HEK293 (cell line): ENCODE data around the gene ZNF354C.

Experiments used
- BCL11A ChIP-seq: fragments of 450-650 bp; formaldehyde crosslinking; IDR thresholded peaks from 2 replicates; pipeline ENCODE4 v1.5.1; 2016; ENCODE audit warnings: low read depth, missing biosample characterization, missing genetic modification characterization
- CTCF ChIP-seq: fragments of 450-650 bp; formaldehyde crosslinking; IDR thresholded peaks from 2 replicates; pipeline ENCODE4 v1.5.1; 2016; ENCODE audit warnings: missing biosample characterization, missing genetic modification characterization
- GLIS1 ChIP-seq: fragments of 450-650 bp; formaldehyde crosslinking; IDR thresholded peaks from 2 replicates; pipeline ENCODE4 v1.5.1; 2016; ENCODE audit warnings: missing biosample characterization, missing genetic modification characterization
- KLF1 ChIP-seq: fragments of 450-650 bp; formaldehyde crosslinking; IDR thresholded peaks from 2 replicates; pipeline ENCODE4 v1.5.1; 2016; ENCODE audit warnings: missing biosample characterization, missing genetic modification characterization
- MYNN ChIP-seq: fragments of 450-650 bp; formaldehyde crosslinking; IDR thresholded peaks from 2 replicates; pipeline ENCODE4 v1.5.1; 2016; ENCODE audit warnings: missing biosample characterization, missing genetic modification characterization, borderline replicate concordance
- REST ChIP-seq: fragments of 450-650 bp; formaldehyde crosslinking; IDR thresholded peaks from 2 replicates; pipeline ENCODE4 v1.5.1; 2016; ENCODE audit warnings: missing biosample characterization, missing genetic modification characterization
- YY1 ChIP-seq: fragments of 450-650 bp; formaldehyde crosslinking; IDR thresholded peaks from 2 replicates; pipeline ENCODE4 v1.5.1; 2018; ENCODE audit warnings: missing biosample characterization, missing genetic modification characterization
- ZBTB11 ChIP-seq: fragments of 450-650 bp; formaldehyde crosslinking; conservative IDR thresholded peaks from 2 replicates; pipeline ENCODE4 v1.5.1; 2016; ENCODE audit warnings: low read depth, missing biosample characterization, missing genetic modification characterization
- ZNF114 ChIP-seq: fragments of 450-650 bp; formaldehyde crosslinking; IDR thresholded peaks from 2 replicates; pipeline ENCODE4 v1.5.0; 2017; ENCODE audit warnings: missing biosample characterization, missing genetic modification characterization
- ZNF302 ChIP-seq: fragments of 450-650 bp; formaldehyde crosslinking; IDR thresholded peaks from 2 replicates; pipeline ENCODE4 v1.5.1; 2016; ENCODE audit warnings: missing biosample characterization, missing genetic modification characterization, low read depth
- ZNF426 ChIP-seq: fragments of 450-650 bp; formaldehyde crosslinking; IDR thresholded peaks from 2 replicates; pipeline ENCODE4 v1.5.1; 2017; ENCODE audit warnings: missing biosample characterization, missing genetic modification characterization, mild to moderate bottlenecking, inconsistent platforms, moderate library complexity
- ZNF558 ChIP-seq: fragments of 450-650 bp; formaldehyde crosslinking; IDR thresholded peaks from 2 replicates; pipeline ENCODE4 v1.5.1; 2016; ENCODE audit warnings: missing biosample characterization, missing genetic modification characterization
- ZNF791 ChIP-seq: fragments of 450-650 bp; formaldehyde crosslinking; IDR thresholded peaks from 2 replicates; pipeline ENCODE4 v1.5.1; 2016; ENCODE audit warnings: missing biosample characterization, missing genetic modification characterization
- ZNF792 ChIP-seq: fragments of 450-650 bp; formaldehyde crosslinking; IDR thresholded peaks from 2 replicates; pipeline ENCODE4 v1.5.1; 2016; ENCODE audit warnings: missing biosample characterization, missing genetic modification characterization

GRCh38 chr5:179055436-179055835, 4.7 kb upstream of the ZNF354C start:
- no peak for TF ChIP-seq ZNF558
- TF ChIP-seq CTCF = no peak
- no peak for TF ChIP-seq ZNF114 (tag by site-specific recombination)
- TF ChIP-seq ZBTB11 (tag by site-specific recombination) = no peak
- TF ChIP-seq BCL11A (tag by site-specific recombination) = no peak
- TF ChIP-seq REST = no peak
- no peak for TF ChIP-seq YY1
- TF ChIP-seq GLIS1 (tag by site-specific recombination) = no peak
- TF ChIP-seq KLF1 (tag by site-specific recombination) = no peak
- TF ChIP-seq ZNF791 (tag by site-specific recombination) = no peak
- no peak for TF ChIP-seq ZNF426 (tag by site-specific recombination)
- TF ChIP-seq ZNF792 (tag by site-specific recombination) = no peak
- TF ChIP-seq ZNF302 (tag by site-specific recombination) = no peak
- no peak for TF ChIP-seq MYNN (tag by site-specific recombination)
